MCF 10A (cell line): ENCODE results near the gene PCDH20. TPM values are rescaled to one million over a fixed set of nuclear protein-coding genes. Genes with fewer than 3 reads are reported as not detected.

ENCODE experiments used
- BruUV-seq: library from RNA; stranded (reverse); fragments of 400-500 nt; replicated peaks from 2 replicates; lab custom pipeline; 2021; lab: Mats Ljungman, UMichigan
- CTCF ChIA-PET: fragments of 300-600 bp; sonication (Branson Sonifier 250); formaldehyde crosslinking; extraction: SDS; loops from one replicate; lab custom pipeline; 2021; ENCODE audit warnings: antibody characterized with exemption, inconsistent platforms; lab: Yijun Ruan, JAX
- POLR2A ChIA-PET: fragments of 300-600, 350-650 bp; sonication (Branson Sonifier 250); formaldehyde crosslinking; extraction: SDS; loops from one replicate; lab custom pipeline; 2020; ENCODE audit warnings: antibody characterized with exemption, inconsistent platforms; lab: Yijun Ruan, JAX
- DNase-seq: peaks from one replicate; pipeline ENCODE4 v3.0.0-alpha.2; 2018; ENCODE audit not compliant: unreplicated experiment
- H3K27ac Mint-ChIP-seq: one replicate; pipeline ENCODE4 v1.8.0; 2022; ENCODE audit warnings: mild to moderate bottlenecking, low read depth, mixed read lengths; ENCODE audit not compliant: unreplicated experiment
- H3K27me3 Mint-ChIP-seq: one replicate; pipeline ENCODE4 v1.8.0; 2022; ENCODE audit warnings: mixed read lengths; ENCODE audit not compliant: insufficient read depth, unreplicated experiment
- H3K36me3 Mint-ChIP-seq: one replicate; pipeline ENCODE4 v1.8.0; 2022; ENCODE audit warnings: mild to moderate bottlenecking, moderate library complexity, mixed read lengths; ENCODE audit not compliant: insufficient read depth, unreplicated experiment
- H3K4me1 Mint-ChIP-seq: one replicate; pipeline ENCODE4 v1.8.0; 2022; ENCODE audit warnings: mixed read lengths; ENCODE audit not compliant: insufficient read depth, unreplicated experiment
- H3K4me3 Mint-ChIP-seq: one replicate; pipeline ENCODE4 v1.8.0; 2022; ENCODE audit warnings: mild to moderate bottlenecking, moderate library complexity, mixed read lengths; ENCODE audit not compliant: unreplicated experiment
- H3K9me3 Mint-ChIP-seq: one replicate; pipeline ENCODE4 v1.8.0; 2022; ENCODE audit warnings: mixed read lengths; ENCODE audit not compliant: unreplicated experiment
- CTCF ChIP-seq: fragments of 200-600 bp; IDR thresholded peaks from one replicate; pipeline ENCODE4 v1.8.0; 2022; ENCODE audit warnings: antibody characterized with exemption, mild to moderate bottlenecking; ENCODE audit not compliant: unreplicated experiment
- intact Hi-C: fragments of 100-400 bp; cut with micrococcal nuclease; formaldehyde crosslinking; loops from 2 replicates; pipeline ENCODE4 v1.14.1; 2022
- total RNA-seq: library from RNA; stranded (reverse); gene quantifications from 2 replicates; pipeline ENCODE4 v1.2.3, GENCODE V29; 2022

The PCDH20 gene
- total RNA-seq, 1 experiment from 2014 or later = not detected

- TF ChIP-seq CTCF = no peak
- Mint-ChIP-seq H3K27ac (no peak overlapping the region), H3K4me3 (no peak overlapping the region), H3K27me3 (peaks cover 43% of the 10 kb centered on the region), H3K4me1 (peaks cover 9% of the 10 kb centered on the region), H3K36me3 (no peaks in the 10 kb centered on the region), H3K9me3 (no peaks in the 10 kb centered on the region)
- POLR2A ChIA-PET = no interaction called here
- BruUV-seq = no TSS peak
- CTCF ChIA-PET = interaction anchor here (0.5 to 0.7 kb wide), 3 partner anchors 11 to 1738 kb away, joined by 3 to 5 read pairs (median 4); no protein-coding TSS in a partner anchor
- DNase-seq = no peak
- intact Hi-C loops = loop anchor here (2.0 to 10.0 kb wide), 2 partner anchors 271 to 969 kb away; no protein-coding TSS in a partner anchor
Observed at GRCh38 chr13:61413572-61414535, 1.8 kb downstream of the PCDH20 start.

GRCh38 chr13:61410669-61411297, 4.9 kb downstream of the PCDH20 start:
- intact Hi-C loops = loop anchor here (1.0 to 10.0 kb wide), 3 partner anchors 756 to 966 kb away; no protein-coding TSS in a partner anchor
- no peaks in the 10 kb centered on the region for H3K9me3 Mint-ChIP-seq
- no peak overlapping the region for H3K27ac Mint-ChIP-seq
- peak; percentile 43 for TF ChIP-seq CTCF
- no TSS peak for BruUV-seq
- ChIA-PET CTCF (interaction anchor here (0.6 to 2.8 kb wide), 16 partner anchors 9 to 962 kb away, joined by 3 to 14 read pairs (median 4); no protein-coding TSS in a partner anchor), POLR2A (no interaction called here)
- no peak overlapping the region for H3K4me3 Mint-ChIP-seq
- DNase-seq = peak; percentile 24
- no peaks in the 10 kb centered on the region for H3K36me3 Mint-ChIP-seq
- H3K27me3 Mint-ChIP-seq = peaks cover 53% of the 10 kb centered on the region
- H3K4me1 Mint-ChIP-seq = peaks cover 9% of the 10 kb centered on the region

- no peaks in the 10 kb centered on the region for H3K36me3 Mint-ChIP-seq
- no peaks in the 10 kb centered on the region for H3K9me3 Mint-ChIP-seq
- ChIA-PET POLR2A (no interaction called here), CTCF (interaction anchor here (0.5 to 2.8 kb wide), 9 partner anchors 456 to 962 kb away, joined by 3 to 14 read pairs (median 4); no protein-coding TSS in a partner anchor)
- peaks cover 8% of the 10 kb centered on the region for H3K4me1 Mint-ChIP-seq
- BruUV-seq = no TSS peak
- H3K4me3 Mint-ChIP-seq = no peak overlapping the region
- H3K27ac Mint-ChIP-seq = no peak overlapping the region
- intact Hi-C loops = loop anchor here (1.0 to 10.0 kb wide), 3 partner anchors 756 to 965 kb away; no protein-coding TSS in a partner anchor
- no peak for TF ChIP-seq CTCF
- peaks cover 48% of the 10 kb centered on the region for H3K27me3 Mint-ChIP-seq
- DNase-seq = peak; percentile 16
Observed at GRCh38 chr13:61410266-61410665, 5.4 kb downstream of the PCDH20 start.
